GM12891 (cell line): ENCODE measurements around the gene PPFIA1.

Experiments used
- DNase-seq: peaks from one replicate; pipeline ENCODE4 v3.0.0; 2011; ENCODE audit warnings: low spot score; ENCODE audit not compliant: insufficient read length
- FAIRE-seq: peaks from 2 replicates; lab custom pipeline; 2011; peaks lifted over from hg19 to GRCh38; lab: Jason Lieb, UNC
- PAX5 ChIP-seq: IDR thresholded peaks from 2 replicates; pipeline ENCODE4 v1.6.1; 2011; ENCODE audit warnings: low read length, moderate library complexity, mild to moderate bottlenecking; ENCODE audit not compliant: insufficient read depth, severe bottlenecking
- POLR2A ChIP-seq: IDR thresholded peaks from 2 replicates; pipeline ENCODE4 v1.6.1; 2011; ENCODE audit warnings: low read depth, low read length, control low read depth
- POLR2AphosphoS5 ChIP-seq: IDR thresholded peaks from 2 replicates; pipeline ENCODE4 v1.6.1; 2011; ENCODE audit warnings: low read depth, low read length, control low read depth
- POU2F2 ChIP-seq: IDR thresholded peaks from 2 replicates; pipeline ENCODE4 v1.6.1; 2011; ENCODE audit warnings: low read depth, mild to moderate bottlenecking, control low read depth, low read length, moderate library complexity
- SPI1 ChIP-seq: IDR thresholded peaks from 2 replicates; pipeline ENCODE4 v1.6.1; 2011; ENCODE audit warnings: low read depth, low read length, control low read depth
- TAF1 ChIP-seq: IDR thresholded peaks from 2 replicates; pipeline ENCODE4 v1.6.1; 2011; ENCODE audit warnings: low read depth, low read length, control low read depth

PPFIA1 gene

DNA sequence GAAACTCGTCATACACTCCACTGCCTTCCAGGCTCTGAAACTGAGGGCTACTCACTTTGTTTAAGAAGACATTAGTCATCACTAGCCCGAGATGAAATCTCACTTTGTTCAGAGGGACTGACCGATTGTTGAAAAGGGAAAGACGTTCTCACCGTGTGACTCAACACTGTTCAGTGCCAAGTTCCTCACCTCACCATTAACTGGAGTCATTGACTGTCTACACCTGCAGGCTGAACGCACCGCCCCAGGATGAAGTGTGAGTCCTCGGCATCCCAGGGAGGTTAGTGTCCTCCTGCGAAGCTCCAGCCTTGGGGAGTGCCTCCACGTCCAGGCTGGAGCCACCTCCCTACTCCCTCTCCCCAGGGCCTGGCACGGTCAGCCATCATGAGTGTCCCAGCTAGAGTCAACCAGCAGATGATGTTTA, 37.0 kb upstream of the PPFIA1 start:
- TF ChIP-seq SPI1 (no peak), POLR2A (no peak), POLR2AphosphoS5 (no peak)
- peak; percentile 26 for FAIRE-seq
- no peak for DNase-seq

- DNase-seq (no peak), FAIRE-seq (no peak)
- TF ChIP-seq POLR2A (no peak), SPI1 (no peak), TAF1 (no peak), POLR2AphosphoS5 (no peak), POU2F2 (no peak), PAX5 (no peak)
Observed at GRCh38 chr11:70233962-70234361, 36.5 kb upstream of the PPFIA1 start.

DNA sequence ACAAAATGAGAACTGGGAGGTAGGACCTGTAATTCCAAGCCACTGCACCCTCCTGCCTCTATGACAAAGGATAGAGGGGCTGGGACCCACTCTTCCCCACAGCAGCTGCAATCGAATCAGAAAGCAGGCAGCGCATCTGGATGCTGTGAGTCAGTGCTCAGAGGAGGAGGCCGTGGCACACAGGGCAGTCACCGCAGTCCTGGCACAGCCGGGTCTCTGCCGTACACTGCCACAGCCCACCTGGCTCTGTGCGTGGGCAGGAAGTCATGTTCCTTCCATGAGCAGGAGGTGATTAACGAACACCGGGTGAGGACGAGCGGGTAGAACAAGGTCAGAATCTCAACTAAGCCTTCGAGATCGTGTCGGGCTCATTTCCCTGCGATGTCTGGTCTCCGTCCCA, 30.2 kb upstream of the PPFIA1 start:
- FAIRE-seq (no peak), DNase-seq (no peak)
- TF ChIP-seq POLR2A (no peak), PAX5 (no peak), POLR2AphosphoS5 (no peak), SPI1 (no peak), TAF1 (no peak)

DNA sequence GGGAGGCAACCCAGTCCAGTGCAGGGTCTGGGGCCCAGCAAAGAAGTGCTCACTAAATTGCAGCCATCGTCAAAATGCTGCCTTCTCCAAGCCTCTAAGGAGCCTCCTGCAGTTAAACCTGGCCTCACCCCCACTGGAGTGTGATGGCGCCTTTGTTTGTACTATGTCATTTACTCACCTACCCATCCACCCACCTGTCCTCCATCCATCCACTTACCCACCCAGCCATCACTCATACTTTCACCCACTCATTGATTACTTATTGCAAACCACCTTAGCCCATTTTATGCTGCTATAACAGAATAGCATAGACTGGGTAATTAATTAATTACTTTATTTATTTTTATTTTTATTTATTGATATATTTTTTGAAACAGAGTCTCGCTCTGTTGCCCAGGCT, 28.8 kb upstream of the PPFIA1 start:
- DNase-seq (no peak), FAIRE-seq (no peak)
- TF ChIP-seq POLR2AphosphoS5 (no peak), POU2F2 (no peak), SPI1 (no peak), PAX5 (no peak), TAF1 (no peak), POLR2A (no peak)

DNA sequence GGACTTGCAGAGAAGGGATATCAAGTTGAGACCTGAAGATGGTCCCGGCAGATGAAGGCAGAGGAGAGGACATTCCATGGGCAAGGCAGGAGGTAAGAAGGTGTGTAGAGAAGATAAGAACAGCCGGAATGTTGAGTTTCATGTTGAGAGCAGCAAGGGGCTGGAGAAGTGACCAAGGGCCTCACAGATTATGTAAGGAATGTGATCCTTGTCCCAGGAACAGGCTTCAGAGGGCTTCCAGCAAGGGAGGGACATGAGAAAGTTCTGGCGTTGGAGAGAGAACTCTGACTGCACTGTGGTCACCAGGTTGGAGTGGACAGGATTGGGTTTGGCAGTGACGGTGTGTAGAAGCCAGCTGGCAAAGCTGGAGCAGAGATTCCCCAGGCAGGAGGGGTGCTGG, 27.6 kb upstream of the PPFIA1 start:
- FAIRE-seq (no peak), DNase-seq (no peak)
- TF ChIP-seq SPI1 (no peak), POLR2A (no peak), POU2F2 (no peak), PAX5 (no peak), TAF1 (no peak), POLR2AphosphoS5 (no peak)

DNA sequence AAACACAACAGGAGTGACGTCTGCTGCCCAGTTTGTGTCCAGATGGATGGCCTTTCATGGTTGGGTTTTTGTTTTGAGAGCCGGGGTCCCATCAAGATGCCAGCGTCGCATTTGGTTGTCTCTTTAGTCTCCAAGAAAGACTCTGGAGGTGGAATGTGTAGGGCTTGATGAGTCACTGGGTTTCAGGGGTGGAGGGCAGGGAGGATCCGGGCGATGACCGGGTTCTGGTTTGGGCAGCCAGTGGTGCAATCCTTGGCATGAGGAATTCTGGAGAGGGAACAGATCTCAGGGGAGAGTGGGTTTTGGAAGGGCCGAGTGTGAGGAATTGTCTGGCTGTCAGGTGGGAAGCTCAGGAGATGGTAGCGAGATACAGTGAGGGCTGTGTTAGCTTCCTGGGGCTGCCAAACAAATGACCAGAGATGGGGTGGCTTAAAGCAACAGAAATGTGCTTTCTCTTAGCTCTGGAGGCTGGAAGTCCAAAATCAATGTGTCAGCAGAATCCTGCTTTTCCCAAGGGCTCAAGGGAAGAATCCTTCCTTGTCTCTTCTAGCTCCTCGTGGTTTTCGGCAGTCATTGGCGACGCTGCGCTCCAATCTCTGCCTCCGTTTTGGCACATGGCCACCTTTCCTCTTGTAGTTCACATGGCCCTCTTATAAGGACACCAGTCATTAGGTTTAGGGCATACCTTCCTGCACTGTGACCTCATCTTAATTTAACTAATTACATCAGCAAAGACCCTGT, 26.4 kb upstream of the PPFIA1 start:
- FAIRE-seq (no peak), DNase-seq (no peak)
- no peak for TF ChIP-seq TAF1
- TF ChIP-seq POLR2AphosphoS5, result no peak
- no peak for TF ChIP-seq POU2F2
- TF ChIP-seq PAX5, result no peak
- TF ChIP-seq SPI1, result no peak
- TF ChIP-seq POLR2A, result no peak

GRCh38 chr11:70244698-70245097, 25.8 kb upstream of the PPFIA1 start:
- FAIRE-seq (no peak), DNase-seq (no peak)
- TF ChIP-seq TAF1 (no peak), POLR2A (no peak)

GRCh38 chr11:70246196-70246595, 24.3 kb upstream of the PPFIA1 start:
- no peak for DNase-seq
- no peak for TF ChIP-seq PAX5
- TF ChIP-seq POLR2AphosphoS5, result no peak
- TF ChIP-seq POU2F2, result no peak
- no peak for TF ChIP-seq SPI1
- no peak for TF ChIP-seq POLR2A
- no peak for TF ChIP-seq TAF1
- no peak for FAIRE-seq

- no peak for DNase-seq
- no peak for FAIRE-seq
- no peak for TF ChIP-seq POLR2AphosphoS5
- no peak for TF ChIP-seq POU2F2
- TF ChIP-seq PAX5, result no peak
Observed at GRCh38 chr11:70247042-70247709, 23.3 kb upstream of the PPFIA1 start.

DNA sequence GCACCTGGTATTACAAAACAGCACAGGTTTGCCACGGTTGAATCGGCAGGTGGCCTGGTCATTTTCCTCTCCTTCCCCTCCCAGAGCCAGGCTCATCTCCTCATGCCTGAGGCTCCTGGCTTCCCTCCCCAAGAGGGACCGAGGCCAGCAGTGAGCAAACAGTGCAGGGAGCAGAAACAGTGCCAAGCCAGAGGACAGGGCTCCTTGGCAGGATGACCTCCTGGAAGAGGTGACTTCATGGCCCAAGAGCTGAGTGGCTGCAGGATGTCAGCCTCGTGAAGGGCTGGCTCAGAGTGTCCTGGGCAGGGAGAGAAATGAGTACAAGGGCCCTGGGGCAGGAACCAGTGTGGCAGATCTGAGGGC, 22.8 kb upstream of the PPFIA1 start:
- no peak for FAIRE-seq
- TF ChIP-seq TAF1 (no peak), POLR2A (no peak), SPI1 (no peak), POLR2AphosphoS5 (no peak), PAX5 (no peak), POU2F2 (no peak)
- no peak for DNase-seq
